ENCODE data around the gene MGAT3.

- no peak for TF ChIP-seq CTCF (IDR thresholded peaks at IDR 0.05; ENCODE audit: insufficient read depth, low read length)
- no peak for TF ChIP-seq GABPA (IDR thresholded peaks at IDR 0.05; ENCODE audit: low read depth)
- no peak for TF ChIP-seq POLR2AphosphoS5 (IDR thresholded peaks at IDR 0.05; ENCODE audit: low read depth)
- TF ChIP-seq REST (IDR thresholded peaks at IDR 0.05; ENCODE audit: insufficient replicate concordance, low read depth) = no peak
- no peak for TF ChIP-seq SPI1 (IDR thresholded peaks at IDR 0.05; ENCODE audit: borderline replicate concordance, low read depth)
These were observed 35.1 kb upstream of the MGAT3 start for GRCh38 chr22:39421691-39422090.
